Measurements from ENCODE around the gene RTN4.
"Not testable (repeated sequence)": the region's sequence is repeated elsewhere in the genome, so short reads cannot be mapped to it uniquely, and the experiment has no call there.

RTN4 gene

DNA sequence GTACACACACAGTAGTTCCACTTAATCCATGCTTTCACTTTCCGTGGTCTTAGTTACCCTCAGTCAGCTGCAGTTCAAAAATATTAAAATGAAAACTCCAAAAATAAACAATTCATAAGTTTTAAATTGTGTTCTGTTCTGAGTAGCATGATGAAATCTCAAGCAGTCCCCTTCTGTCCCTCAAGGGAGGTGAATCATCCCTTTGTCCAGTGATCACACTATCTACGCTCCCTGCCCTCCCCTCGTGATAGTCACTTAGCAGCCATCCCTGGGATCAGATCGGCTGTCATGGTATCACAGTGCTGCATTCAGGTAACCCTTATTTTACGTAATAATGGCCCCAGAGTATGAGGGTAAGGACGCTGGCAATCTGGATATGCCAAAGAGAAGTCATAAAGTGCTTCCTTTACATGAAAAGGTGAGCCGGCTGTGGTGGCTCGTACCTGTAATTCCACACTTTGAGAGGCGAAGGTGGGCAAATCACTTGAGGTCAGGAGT lies 5.8 kb upstream of the RTN4 start:
- Histone ChIP-seq H3K36me3 (no peaks in the 10 kb centered on the region), H3K4me1 (peaks cover 0 to 12% (median 7%) of the 10 kb centered on the region in 4 donors), H3K27ac (no peak overlapping the region), H3K4me3 (no peak overlapping the region), H3K9me3 (no peaks in the 10 kb centered on the region), H3K27me3 (no peaks in the 10 kb centered on the region)
- intact Hi-C loops (cut with DNase I; ENCODE audit: low total_unique reads), result no loop called here
- TF ChIP-seq, protein P1, sequence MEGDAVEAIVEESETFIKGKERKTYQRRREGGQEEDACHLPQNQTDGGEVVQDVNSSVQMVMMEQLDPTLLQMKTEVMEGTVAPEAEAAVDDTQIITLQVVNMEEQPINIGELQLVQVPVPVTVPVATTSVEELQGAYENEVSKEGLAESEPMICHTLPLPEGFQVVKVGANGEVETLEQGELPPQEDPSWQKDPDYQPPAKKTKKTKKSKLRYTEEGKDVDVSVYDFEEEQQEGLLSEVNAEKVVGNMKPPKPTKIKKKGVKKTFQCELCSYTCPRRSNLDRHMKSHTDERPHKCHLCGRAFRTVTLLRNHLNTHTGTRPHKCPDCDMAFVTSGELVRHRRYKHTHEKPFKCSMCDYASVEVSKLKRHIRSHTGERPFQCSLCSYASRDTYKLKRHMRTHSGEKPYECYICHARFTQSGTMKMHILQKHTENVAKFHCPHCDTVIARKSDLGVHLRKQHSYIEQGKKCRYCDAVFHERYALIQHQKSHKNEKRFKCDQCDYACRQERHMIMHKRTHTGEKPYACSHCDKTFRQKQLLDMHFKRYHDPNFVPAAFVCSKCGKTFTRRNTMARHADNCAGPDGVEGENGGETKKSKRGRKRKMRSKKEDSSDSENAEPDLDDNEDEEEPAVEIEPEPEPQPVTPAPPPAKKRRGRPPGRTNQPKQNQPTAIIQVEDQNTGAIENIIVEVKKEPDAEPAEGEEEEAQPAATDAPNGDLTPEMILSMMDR (IDR thresholded peaks at IDR 0.05), result no peak
- peak in 1 of 2 donors; percentile 33 for DNase-seq

DNA sequence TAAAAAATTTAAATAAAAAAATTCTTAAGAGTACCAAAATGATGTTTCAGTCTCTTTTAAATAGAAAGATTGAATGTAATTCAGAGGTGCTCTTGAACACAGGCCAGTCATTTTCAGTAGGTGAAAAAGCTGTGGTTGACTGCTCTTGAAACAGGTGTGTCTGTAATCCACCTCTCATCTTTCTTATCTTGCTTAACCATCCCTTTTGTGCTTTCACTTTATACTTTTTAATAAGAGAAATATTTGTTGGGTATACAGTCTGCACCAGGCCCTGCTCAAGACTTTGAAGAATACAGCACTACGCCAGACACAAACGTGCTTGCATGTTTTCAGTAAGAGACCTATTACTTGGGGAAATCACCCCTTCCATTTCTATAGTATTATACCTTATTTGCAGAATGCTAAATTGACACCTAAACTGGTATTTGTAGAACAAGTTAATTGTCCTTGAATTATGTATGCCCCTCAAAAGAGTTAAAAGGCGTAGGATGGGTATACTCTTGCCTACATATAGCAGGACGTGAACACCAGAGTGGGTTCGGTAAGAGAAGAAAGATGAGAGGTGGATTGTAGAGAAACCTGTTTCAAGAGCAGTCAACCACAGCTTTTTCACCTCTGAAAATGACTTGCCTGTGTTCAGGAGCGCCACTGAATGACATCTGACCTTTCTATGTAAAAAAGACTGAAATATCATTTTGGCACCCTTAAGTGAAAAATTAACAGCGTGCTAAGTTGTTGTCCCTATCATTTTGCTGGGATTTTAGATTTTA lies 4.0 kb upstream of the RTN4 start:
- no peak for DNase-seq
- H3K4me1 ChIP-seq, result peaks cover 0 to 12% (median 7%) of the 10 kb centered on the region in 4 donors
- intact Hi-C loops (cut with DNase I; ENCODE audit: low total_unique reads), result loop anchor here (5.0 kb wide), 1 partner anchor 113 kb away; no protein-coding TSS in a partner anchor
- H3K4me3 ChIP-seq, result no peak overlapping the region
- TF ChIP-seq, protein P1 (IDR thresholded peaks at IDR 0.05), result no peak
- no peaks in the 10 kb centered on the region for H3K9me3 ChIP-seq
- no peaks in the 10 kb centered on the region for H3K27me3 ChIP-seq
- no peak overlapping the region for H3K27ac ChIP-seq
- peaks cover 0 to 4% (median 0%) of the 10 kb centered on the region in 3 donors for H3K36me3 ChIP-seq

DNA sequence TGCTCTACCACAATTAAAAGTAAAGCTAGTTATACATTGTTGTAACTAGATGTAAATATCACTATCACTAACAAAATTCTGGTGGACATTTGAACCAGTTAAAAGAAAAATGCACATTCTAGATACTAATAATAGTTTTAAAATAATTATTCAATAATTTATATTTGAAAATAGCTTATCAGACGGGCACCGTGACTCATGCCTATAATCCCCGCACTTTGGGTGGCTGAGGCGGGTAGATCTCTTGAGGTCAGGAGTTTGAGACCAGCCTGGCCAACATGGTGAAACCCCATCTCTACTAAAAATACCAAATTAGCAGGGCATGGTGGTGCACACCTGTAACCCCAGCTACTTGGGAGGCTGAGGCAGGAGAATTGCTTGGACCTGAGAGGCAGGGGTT lies 3.0 kb upstream of the RTN4 start:
- intact Hi-C loops (cut with DNase I; ENCODE audit: low total_unique reads), result loop anchor here (5.0 kb wide), 1 partner anchor 114 kb away; no protein-coding TSS in a partner anchor
- H3K36me3 ChIP-seq, H3K27ac ChIP-seq: not testable (repeated sequence)

DNA sequence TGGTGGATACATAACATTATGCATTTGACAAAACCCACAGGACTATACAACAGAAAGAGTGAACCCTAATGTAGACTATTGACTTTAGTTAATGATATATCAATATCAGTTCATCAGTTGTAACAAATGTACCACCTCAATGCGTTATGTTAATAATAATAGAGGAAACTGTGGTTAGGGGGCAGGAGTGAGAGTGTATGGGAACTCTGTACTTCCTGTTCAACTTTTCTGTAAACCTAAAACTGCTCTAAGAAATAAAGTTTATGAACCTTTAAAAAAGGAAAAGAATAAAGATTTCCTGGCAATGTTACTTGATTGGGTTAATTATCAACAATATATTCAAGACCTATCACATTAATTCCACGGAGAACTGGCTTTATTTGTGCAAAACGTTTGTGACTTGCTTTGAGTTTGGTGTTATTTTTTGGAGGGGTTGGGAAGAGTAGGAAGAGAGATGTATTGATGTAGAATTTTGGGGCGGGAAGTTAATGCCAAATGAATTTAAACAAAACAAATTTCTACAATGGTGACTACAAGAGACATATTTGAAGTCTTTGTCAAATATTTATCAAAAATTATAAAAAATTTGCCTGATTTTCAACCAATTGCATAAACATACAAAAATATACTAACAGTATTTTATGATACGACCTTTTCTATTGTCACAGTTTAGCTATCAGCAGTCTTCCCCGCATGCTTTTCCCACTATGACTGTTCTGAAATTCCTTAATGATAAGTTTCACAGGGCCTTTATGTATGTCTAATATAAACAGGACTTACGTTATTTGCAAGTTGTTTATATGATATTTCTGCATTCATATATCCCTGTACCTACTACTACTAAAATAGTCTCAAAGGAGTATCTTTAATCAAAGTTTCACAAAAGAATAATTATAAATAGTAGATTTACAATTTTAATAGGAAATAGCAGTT lies 2.1 kb upstream of the RTN4 start:
- intact Hi-C loops (cut with DNase I; ENCODE audit: low total_unique reads), result loop anchor here (5.0 kb wide), 1 partner anchor 115 kb away; no protein-coding TSS in a partner anchor
- H3K9me3 ChIP-seq, result no peaks in the 10 kb centered on the region
- TF ChIP-seq, protein P1 (IDR thresholded peaks at IDR 0.05), result no peak
- DNase-seq, result no peak
- no peak overlapping the region for H3K4me3 ChIP-seq
- peak overlapping the region; percentile 96 to 99 for H3K27ac ChIP-seq
- H3K4me1 ChIP-seq, result peaks cover 0 to 15% (median 8%) of the 10 kb centered on the region in 4 donors
- peaks cover 0 to 4% (median 0%) of the 10 kb centered on the region in 3 donors for H3K36me3 ChIP-seq
- H3K27me3 ChIP-seq, result no peaks in the 10 kb centered on the region

More for the DNA sequence above, 3.0 kb upstream of the RTN4 start:
- H3K4me1 ChIP-seq, result peaks cover 0 to 12% (median 7%) of the 10 kb centered on the region in 4 donors
- not testable (repeated sequence) for H3K9me3 ChIP-seq, DNase-seq, H3K4me3 ChIP-seq, H3K27me3 ChIP-seq

DNA sequence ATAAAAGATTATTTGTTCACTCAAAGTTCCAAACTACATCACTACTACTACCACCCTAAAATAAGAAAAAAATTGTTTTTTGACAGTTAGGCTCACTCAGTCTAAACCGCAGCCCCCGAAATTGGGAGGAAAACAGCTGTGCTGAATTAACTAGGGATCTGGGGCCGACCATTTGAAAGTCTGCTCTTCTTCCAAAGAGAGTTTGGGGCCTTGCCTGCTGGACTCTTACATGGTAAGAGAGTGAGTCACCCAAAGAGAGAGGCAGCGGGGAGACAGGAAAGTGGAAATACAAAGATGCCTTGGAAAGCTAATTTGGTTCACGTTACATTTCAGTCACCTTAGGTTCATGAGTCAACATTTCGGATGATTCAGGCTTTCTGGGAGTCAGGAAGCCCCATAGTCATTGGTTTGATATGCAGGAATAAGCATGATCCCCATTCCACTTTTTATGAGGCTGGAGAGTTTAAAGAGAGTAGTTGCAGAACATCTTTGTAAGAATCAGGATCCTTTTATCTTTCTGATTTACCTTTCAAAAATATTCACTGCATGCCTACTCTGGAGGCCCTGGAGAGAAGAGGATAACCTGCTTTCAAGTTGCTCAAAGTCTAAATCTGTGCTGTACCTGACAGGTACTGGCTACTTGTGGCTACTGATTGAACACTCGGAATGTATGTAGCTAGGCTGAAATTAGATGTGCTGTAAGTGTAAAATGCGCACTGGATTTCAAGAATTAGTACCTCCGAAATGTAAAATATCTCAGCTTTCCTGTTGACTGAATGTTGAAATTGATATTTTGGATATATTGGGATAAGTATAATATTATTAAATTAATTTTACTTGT lies 995 bp upstream of the RTN4 start:
- Histone ChIP-seq H3K9me3 (no peaks in the 10 kb centered on the region), H3K36me3 (peaks cover 0 to 4% (median 0%) of the 10 kb centered on the region in 3 donors), H3K27me3 (no peaks in the 10 kb centered on the region), H3K27ac (peak overlapping the region; percentile 96 to 99), H3K4me1 (peaks cover 0 to 27% (median 18%) of the 10 kb centered on the region in 4 donors), H3K4me3 (peak overlapping the region; percentile 69 to 98)
- TF ChIP-seq, protein P1 (IDR thresholded peaks at IDR 0.05), result no peak
- DNase-seq, result peak; percentile 81 to 84
- intact Hi-C loops (cut with DNase I; ENCODE audit: low total_unique reads), result loop anchor here (2.0 to 5.0 kb wide), 2 partner anchors 38 to 116 kb away; no protein-coding TSS in a partner anchor

All from tibial artery (tissue), 4 donors.